SK-MEL-5 (cell line): ENCODE results near the gene SLC16A12. TPM values are rescaled to one million over a fixed set of nuclear protein-coding genes. Genes with fewer than 3 reads are reported as not detected.

Source experiments
- DNase-seq: peaks from one replicate; pipeline ENCODE4 v3.0.0-alpha.2; 2016; ENCODE audit warnings: low read depth, low spot score
- in situ Hi-C: cut with HindIII; loops from 2 replicates; pipeline ENCODE4 v1.10.0; 2016; ENCODE audit warnings: low sequenced_read_pairs, high pct_unique_total_duplicates, low pct_unique_long_range_greater_than_20kb
- polyA plus RNA-seq, 2 experiments: library from polyadenylated mRNA; depleted of rRNA; stranded (reverse); fragments of >200 nt; gene quantifications; 2 replicates each; pipeline ENCODE4 v1.2.3, GENCODE V29; 2015
- total RNA-seq: library from RNA; depleted of rRNA; stranded (reverse); fragments of >200 nt; shearing (Covaris generic); gene quantifications from 2 replicates; pipeline ENCODE4 v1.2.3, GENCODE V29; 2014; rRNA removed

Gene SLC16A12, protein sequence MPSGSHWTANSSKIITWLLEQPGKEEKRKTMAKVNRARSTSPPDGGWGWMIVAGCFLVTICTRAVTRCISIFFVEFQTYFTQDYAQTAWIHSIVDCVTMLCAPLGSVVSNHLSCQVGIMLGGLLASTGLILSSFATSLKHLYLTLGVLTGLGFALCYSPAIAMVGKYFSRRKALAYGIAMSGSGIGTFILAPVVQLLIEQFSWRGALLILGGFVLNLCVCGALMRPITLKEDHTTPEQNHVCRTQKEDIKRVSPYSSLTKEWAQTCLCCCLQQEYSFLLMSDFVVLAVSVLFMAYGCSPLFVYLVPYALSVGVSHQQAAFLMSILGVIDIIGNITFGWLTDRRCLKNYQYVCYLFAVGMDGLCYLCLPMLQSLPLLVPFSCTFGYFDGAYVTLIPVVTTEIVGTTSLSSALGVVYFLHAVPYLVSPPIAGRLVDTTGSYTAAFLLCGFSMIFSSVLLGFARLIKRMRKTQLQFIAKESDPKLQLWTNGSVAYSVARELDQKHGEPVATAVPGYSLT
- total RNA-seq: not detected in 2 replicates
- not detected in 2 replicates for polyA plus RNA-seq (2015; cell fraction: cytosol; rRNA removed)
- not detected in 2 replicates for polyA plus RNA-seq (2015; cell fraction: nucleus; rRNA removed)

DNA sequence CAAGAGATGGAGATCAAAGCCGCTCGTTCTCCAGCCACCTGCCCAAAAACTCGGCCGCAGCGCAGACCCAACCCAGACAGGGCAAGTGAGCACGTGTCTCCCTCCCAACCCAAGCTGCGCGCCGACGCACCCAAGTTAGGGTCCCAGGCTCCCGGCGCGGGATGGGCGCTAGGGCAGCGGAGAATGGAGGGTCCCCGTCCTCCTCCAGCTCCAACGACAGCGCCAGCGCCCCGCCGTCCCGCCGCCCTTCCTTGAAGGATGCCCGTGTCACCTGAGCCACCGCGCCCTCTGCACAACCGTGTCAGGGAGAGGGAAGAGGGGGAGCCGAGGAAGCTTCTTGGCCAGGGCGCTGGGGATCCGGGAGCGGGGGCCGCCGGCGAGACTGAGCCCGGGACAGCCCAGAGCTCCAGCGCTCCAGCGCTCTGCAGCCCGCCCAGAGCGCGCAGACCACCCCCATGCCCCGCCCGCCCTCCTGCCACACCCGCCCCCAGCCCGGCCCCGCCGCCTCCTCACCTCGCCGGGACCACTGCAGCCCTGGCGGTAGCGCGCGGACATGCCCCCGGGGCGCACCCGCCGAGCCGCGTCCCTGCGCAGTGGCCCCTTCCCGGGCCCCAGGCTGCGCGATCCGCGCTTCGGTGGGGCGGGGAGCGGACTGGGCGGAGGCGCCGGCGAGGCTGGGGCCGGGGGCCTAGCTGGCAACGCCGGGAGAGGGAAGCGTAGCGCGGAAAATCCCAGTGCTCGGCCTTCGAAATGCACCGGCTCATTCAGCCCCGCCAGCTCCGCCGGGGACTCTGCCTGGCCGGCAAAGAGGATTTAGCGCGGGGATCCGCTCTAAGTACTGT is at the start of gene SLC16A12:
Gene SLC16A12 (minus strand): TSS at position 424 of the 842 bp plus-strand sequence. CDS start 73,016 bp downstream, outside the sequence.
- in situ Hi-C loops: no loop called here
- DNase-seq: no peak

DNA sequence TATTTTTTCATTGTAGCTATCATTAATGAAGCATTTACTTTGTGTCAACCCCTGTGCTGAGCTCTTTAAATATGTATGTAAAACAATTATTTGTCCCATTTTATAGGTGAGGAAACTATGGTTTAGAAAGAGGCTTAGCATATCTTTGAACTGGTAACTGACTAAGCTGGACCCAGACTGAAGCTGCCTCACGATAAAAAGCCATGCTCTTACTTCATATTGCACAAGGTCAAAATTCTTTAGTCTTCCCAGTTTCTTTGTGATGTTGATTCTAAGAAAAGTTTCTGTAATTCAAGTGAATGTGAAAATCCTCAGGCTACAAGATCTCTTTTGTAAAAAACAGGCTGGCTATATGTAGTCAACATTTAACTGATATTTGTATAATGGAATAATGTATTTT is 46.6 kb upstream of the SLC16A12 start:
- in situ Hi-C loops: no loop called here

DNA sequence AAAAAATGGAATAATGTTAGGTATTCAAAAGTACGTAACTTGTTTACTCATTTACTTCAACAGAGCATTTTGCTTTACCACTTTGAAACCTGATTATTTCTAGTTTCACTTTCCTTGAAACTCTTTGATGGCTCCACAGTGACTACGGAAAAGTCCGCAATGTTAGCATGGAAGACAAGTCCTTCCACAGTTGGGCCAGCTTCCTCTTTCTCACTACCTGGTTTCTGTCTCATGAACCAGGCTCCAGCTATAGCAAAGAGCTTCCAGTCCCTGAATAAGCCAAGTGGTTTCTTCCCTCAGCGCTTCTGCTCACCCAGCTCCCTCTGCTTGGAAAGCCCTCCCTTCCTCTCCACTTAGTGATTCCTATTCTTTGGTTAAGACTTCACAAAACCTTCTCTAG is 44.8 kb upstream of the SLC16A12 start:
- in situ Hi-C loops: no loop called here

More for the DNA sequence above, 46.6 kb upstream of the SLC16A12 start:
- DNase-seq: no peak

DNA sequence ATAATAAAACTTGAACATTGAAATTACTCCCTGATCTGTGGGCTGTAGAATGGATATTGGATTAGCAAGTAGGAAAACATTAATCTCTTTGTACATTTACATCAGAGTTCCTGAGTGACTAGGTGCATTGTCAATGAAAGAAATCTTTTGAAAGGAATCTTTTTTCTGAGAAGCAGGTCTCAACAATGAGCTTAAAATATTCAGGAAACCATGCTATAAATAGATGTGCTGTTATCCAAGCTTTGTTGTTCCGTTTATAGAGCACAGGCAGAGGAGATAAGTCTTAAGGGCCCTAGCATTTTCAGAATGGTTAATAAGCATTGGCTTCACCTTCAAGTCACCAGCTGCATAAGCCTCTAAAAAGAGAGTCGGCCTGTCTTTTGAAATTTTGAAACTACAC is 41.3 kb upstream of the SLC16A12 start:
- in situ Hi-C loops: no loop called here
- no peak for DNase-seq

More for the DNA sequence above, 44.8 kb upstream of the SLC16A12 start:
- no peak for DNase-seq

DNA sequence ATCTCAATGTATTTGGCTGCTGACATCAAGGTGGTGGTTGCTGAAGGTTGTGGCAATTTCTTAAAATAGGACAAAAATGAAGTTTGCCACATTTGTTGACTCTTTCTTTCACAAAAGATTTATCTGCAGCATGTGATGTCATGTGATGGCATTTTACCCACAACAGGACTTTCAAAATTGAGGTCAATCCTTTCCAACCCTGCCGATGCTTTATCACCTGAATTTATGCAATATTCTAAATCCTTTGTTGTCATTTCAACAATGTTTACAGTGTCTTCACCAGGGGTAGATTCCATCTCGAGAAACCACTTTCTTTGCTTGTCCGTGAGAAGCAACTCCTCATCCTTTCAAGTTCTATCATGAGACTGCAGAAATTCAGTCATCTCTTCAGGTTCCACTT is 40.6 kb upstream of the SLC16A12 start:
- in situ Hi-C loops: no loop called here
- no peak for DNase-seq

DNA sequence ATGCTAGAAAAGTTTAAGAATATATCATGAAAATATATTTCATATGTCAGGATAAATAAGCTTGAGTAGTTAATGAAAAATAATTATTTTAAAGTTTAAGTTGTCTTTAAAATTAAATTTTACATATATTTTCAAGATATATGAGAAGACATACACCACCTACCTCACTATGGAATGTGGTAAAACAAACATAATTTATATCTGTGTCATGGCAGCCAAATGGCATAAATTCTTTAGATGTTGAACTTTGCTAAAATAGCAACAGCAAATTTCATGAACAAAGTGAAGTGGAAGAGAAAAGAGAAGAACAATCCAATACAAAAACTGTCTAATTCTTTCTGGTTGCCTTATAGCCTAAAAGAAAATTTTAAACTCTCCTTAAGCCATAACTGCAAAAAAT is 39.6 kb upstream of the SLC16A12 start:
- in situ Hi-C loops: no loop called here
- DNase-seq: no peak

DNA sequence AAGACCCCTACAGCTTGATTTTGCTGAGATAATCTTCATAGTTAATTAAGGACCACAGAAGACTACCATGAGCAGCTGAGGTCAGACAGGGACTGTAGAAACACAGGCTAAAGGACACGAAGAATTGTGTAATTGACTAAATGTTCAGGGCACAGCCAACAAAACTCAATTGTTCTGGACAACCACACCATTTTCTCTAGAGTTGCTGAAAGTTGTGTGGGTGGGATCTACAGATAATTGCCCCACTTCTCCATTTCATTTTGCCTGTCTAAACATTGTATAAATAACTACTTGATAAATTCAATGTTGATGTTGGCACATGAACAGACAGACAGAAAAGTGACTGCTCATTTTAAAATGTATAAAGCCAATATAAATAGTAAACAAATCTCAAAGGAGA is 39.0 kb upstream of the SLC16A12 start:
- peak; percentile 42 for DNase-seq
- in situ Hi-C loops: loop anchor here (25.0 kb wide), 1 partner anchor 112 kb away; no protein-coding TSS in a partner anchor

DNA sequence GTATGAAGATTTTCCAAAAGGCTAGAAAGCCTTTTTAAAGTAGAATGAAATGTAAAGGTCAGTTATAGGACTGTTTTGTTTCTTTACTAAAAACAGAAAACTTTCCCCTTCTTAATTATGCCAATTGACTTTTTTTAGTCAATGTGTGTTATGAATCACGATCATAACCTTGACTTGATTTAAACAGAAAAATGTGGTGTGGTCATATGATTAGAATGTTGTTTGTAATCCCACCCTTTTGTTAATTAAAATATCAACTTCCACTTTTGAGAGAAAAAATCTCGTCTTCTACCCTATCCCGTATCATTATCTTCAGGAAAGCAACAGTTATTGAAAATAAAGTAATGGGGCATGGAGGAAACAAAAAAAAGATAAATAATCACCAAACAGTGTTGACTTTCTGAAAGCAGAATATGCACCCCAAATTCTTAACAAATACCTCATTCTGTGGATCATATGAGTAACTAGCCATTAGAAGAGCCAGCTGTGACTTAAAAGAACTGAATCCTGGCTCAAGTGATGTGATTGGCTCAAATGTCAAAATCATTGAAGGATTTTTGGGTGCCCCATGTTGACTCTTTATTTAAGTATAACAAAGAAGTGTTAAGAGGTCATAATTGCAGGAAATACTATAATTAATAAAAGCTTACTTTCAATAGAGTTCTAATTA is 32.3 kb upstream of the SLC16A12 start:
- no peak for DNase-seq
- in situ Hi-C loops: loop anchor here (25.0 kb wide), 1 partner anchor 105 kb away; no protein-coding TSS in a partner anchor

DNA sequence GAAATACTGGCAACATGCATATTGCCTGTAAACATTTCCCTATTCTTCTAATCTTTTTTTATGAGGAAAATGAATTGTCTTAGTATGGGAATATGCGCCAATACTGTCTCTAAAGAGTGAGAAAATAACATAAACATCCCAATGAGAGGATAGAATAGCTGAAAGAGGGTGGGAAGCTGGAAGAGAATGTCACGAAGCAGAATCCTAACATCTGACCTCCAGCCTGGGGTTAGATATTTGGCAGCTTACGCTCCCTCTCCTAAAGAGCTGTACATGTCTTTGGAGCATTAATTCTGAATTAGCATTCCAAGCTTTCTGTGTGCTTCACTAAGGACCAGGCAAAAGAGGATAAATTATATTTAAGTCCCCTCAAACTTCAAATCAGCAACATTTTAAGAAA is 31.6 kb upstream of the SLC16A12 start:
- in situ Hi-C loops: loop anchor here (25.0 kb wide), 1 partner anchor 105 kb away; no protein-coding TSS in a partner anchor
- no peak for DNase-seq

DNA sequence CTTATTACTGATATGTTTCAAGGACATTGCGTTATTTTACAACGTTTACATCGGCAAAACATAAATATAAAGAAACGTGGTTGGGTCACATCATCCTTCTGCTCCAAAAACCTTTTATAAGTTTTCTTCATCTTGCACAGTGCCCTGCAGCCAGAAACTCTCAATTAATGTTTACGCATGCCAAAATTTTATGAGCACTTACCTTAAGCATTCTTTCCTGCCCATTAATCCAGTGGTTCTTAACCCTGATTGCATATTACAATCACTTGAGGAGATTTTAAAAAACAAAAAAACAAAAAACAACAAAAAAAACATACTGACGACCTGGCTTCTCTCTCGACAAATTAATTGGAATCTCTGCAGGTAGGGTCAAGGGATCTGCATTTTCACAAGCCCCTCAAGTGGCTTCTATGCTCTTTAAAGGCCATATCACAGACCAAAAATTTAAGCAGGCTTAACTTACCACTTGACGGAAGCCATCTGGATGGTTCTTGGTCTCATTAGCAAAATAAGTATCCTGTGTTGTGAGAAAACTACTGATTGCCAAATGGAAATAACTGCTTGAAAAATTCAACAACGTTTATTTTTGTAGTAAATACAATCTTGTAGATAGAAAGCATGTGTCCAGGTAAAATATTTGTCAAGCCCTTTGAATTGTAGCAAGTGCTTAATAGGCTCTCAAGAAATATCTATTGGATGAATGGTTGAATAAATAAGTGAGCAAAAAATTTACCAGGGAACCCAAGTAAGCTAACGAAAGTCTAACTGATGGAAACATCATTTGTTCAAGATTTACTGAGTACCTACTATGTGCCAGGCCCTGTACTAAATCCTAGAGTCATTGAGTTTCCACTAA is 30.9 kb upstream of the SLC16A12 start:
- in situ Hi-C loops: loop anchor here (25.0 kb wide), 1 partner anchor 104 kb away; no protein-coding TSS in a partner anchor
- DNase-seq: no peak

DNA sequence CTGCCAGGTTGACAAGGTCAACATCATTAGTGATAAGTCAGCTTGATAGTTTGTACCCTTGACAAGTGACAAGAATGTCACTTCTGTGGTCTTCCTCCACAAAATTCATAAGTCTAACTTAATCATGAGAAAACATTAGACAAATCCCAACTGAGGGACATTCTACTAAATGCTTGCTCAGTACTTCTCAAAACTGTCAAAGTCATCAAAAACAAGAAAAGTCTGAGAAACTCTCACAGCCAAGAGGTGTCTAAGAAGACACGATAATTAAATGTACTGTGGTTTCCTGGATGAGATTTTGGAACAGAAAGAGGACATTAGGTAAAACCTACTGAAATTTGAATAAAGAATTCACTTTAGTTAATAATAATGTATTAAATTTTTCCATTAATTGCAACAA is 29.8 kb upstream of the SLC16A12 start:
- DNase-seq: no peak
- in situ Hi-C loops: loop anchor here (25.0 kb wide), 1 partner anchor 103 kb away; no protein-coding TSS in a partner anchor

DNA sequence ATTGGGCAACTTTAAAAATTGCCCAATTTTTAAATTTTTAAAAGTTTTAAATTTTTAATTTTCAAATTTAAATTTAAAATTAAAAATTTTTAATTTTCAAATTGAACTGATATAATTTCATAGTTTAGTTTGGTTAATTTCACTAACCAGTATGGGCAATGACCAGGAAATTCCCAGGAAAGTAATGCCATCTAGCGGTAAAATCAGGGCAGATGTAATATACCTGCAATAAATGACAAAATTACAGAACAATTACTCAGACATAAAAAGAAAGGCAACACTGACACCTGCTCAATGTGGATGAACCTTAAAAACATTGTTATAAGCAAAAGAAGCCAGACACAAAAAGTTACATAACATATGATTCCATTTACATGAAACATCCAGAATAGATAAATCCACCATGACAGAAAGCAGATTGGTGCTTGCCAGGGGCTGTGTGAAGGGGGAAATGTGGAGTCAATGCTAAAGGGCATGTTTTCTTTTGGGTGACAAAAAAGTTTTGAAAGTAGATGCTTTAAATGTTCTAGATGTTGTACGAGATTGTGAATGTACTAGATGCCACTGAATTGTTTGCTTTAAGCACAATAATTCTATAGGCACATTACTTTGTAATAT is 28.6 kb upstream of the SLC16A12 start:
- in situ Hi-C loops: loop anchor here (25.0 kb wide), 1 partner anchor 102 kb away; no protein-coding TSS in a partner anchor
- peak; percentile 45 for DNase-seq

DNA sequence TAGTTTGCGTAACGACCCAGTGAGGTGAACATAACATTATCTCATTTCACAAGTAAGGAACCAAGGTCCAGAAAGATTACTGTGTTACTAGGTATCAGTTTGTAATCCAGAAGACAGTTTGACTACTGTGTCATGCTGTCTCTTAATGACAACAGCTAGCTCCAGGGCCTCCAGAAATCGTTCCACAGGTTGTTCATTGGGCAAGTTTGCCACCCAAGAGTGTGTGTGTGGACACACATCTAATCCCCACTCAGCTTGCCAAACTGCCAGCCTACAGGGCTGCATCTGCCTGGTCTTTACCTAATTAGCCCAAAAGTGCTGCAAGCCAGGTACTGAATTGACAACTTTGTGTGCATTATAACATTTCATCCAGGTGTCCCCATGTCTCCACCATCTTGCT is 27.9 kb upstream of the SLC16A12 start:
- DNase-seq: no peak
- in situ Hi-C loops: loop anchor here (25.0 kb wide), 1 partner anchor 101 kb away; no protein-coding TSS in a partner anchor

DNA sequence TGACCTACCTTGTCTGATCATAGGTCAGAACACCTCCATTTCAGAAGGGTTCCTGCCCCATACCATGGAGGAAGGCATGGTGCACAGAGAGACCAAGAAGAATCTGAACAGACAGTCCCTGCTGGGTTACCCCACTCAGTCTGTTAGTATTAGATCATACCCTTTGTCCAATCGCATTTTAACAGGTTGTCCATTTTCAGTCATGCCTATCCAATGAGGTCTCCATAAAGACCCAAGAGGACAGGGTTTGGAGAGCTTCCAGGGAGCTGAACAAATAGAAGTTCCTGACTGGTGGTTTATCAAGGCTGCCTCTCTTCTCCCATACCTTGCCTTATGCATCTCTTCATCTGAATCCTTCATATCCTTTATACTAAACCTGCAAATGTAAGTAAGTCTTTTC is 21.2 kb upstream of the SLC16A12 start:
- no peak for DNase-seq
- in situ Hi-C loops: loop anchor here (25.0 kb wide), 1 partner anchor 94 kb away; no protein-coding TSS in a partner anchor

DNA sequence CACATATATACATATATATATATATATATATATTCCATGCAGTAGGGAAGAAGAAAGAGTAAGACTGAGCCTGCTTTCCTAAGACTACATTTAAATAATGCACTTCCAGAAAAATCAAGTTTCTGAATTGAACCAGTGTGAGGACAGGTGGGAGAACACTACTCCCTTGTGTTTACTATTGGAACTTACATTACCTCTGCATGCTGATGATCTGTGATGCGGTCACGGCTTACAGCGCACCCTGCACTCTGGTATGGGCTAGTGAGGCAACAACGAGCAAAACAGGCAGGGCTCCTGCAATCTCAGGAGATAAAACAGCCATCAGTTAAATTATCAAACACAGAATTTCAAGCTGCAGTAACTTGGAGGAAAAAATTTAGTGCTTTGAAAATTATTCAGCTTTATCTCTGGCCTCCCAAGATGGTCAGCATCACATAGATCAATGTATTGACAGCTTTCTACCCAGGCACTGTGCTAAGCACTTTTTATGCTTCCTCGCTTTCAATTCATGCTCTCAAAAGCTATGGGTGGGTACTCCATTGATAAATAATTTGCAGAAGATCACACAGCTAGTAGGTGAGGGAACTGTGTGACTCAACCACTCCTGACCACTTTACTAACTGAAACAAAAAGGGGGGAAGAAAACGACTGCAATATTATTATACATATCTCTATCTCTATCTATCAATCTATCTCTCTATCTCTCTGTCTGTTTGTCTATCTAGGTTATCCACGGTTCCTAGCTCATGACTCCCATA is 20.5 kb upstream of the SLC16A12 start:
- DNase-seq: no peak
- in situ Hi-C loops: loop anchor here (25.0 kb wide), 1 partner anchor 94 kb away; no protein-coding TSS in a partner anchor
